NAMALWA (cell line): Measurements from ENCODE around the gene ZNF728.
"Not testable (repeated sequence)": the region's sequence is repeated elsewhere in the genome, so short reads cannot be mapped to it uniquely, and the experiment has no call there.

Experiments
- DNase-seq: peaks from one replicate; pipeline ENCODE4 v3.0.0-alpha.2; 2015; ENCODE audit warnings: low spot score

The ZNF728 gene

DNA sequence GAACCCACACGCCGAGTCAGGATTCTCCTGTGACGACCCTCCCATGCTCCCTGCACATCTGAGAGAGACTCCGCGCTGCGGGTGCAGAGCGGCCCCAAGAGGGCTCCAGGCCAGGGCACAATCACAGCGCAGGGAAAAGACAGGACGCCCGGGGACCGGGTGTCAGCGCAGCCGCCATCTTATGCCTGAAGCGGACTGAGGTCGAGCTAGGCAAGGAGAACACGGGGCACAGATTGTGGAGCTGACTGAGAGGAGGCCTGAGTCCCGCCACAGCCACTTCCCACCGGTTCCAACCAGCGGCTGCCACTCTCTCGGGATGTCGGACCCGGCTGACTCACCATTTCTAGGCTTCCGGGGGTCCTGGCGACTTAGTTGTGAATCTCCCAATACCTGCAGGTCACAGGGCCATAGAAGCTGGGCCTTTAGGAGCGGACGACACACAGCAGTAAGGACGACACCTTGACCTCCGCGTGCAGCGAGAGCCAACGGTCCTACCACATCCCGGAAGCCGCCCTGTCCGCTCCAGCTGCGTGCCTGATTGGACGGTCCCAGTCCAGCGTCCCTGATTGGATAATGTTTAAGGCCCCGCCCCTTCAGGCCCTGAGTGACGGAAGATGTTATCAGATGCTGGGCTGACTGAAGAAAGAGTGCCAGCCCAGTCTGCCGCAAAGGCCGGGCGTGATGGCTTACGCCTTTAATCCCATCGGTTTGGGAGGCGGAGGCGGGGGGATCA lies at the start of gene ZNF728:
Gene ZNF728, minus strand, starts transcription at position 487 of the 733 bp plus-strand sequence. Its CDS starts 146 bp downstream, at position 341.
- no peak for DNase-seq

DNA sequence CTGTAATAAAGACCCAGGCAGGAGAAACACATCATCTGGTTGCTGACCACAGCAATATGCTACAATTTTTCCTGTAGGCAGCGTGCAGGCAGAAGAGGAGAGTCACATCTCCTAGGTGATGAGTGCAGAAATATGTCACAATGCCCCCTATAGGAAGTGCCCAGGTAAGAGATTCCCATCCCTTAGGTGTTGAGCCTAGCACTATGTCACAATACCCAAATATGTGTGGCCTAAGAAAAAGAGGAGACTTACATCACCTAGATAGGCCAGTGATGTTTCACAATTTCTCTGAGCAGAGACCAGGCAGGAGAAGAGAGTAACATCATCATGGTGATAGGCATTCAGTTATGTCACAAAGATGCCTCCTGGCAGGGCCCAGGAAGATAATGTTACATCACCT lies 49.4 kb upstream of the ZNF728 start:
- no peak for DNase-seq

DNA sequence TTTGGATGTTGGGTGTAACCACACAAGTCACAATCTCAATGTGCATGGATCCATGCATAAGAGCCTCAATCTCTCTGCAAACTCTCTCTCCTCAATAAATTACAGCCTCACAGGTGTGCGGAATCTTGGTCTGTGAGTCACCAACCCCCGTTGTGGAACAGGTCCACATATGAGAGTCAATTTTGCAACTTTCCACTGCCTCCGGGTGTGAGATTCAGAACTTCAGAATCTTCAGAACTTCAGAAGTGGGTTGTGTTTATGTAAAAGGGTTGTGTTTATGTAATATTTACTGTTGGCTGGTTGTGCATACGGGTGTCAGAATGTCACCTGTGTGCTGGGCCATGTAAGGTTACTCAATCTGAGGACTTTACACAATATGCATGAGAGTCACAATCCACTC lies 46.3 kb upstream of the ZNF728 start:
- no peak for DNase-seq

DNA sequence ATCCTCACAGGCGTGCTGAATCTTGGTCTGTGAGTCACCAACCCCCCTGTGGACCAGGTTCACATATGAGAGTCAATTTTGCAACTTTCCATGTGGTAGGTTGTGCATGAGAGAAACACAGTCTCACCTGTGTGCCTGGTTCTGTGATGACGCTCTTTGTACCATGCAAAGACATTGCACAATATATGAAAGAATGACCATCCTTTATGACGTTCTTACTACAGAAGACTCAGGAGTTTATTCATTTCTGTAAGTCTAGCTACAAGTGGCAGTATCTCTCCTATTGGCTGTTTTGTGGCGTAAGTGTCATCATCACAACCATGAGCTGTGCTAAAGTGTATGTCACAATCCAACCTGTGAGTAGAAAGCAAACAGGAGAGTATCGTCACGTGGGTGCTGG lies 43.8 kb upstream of the ZNF728 start:
- DNase-seq, result no peak

DNA sequence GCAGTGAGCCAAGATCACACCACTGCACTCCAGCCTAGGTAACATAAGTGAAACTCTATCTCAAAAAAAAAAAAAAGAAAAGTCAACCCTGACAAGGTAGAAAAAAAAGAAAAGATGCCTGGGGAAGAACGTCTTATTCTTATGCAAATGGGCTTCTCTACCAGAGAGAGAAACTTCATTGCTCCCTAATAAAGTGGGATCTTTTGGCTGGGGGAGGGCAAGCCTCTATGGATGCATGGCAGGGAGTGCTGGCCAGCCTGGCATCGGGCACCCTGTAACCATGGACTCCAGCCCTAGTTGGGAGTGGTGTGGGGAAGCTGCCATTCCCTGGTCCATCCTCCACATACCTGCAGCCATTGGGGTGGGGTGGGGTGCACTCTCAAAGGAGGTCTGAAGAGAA lies 30.7 kb upstream of the ZNF728 start:
- no peak for DNase-seq

DNA sequence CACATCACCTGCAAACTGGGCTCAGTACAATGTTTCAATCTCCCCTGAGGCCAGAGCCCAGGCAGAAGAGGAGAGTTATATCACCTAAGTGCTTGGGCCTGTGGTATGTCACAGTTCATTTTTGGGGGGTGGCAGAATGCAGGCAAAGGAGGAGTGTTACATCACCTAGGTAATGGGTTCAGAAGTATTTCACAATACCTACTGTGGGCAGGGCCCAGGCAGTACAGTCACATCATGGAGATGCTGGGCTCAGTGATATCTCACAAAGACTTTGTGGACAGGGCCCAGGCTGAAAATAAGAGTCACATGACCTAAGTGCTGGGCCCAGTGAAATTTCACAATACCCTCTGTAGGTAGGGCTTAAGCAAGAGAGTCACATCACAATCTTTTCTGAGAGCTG lies 12.7 kb upstream of the ZNF728 start:
- DNase-seq, result no peak

DNA sequence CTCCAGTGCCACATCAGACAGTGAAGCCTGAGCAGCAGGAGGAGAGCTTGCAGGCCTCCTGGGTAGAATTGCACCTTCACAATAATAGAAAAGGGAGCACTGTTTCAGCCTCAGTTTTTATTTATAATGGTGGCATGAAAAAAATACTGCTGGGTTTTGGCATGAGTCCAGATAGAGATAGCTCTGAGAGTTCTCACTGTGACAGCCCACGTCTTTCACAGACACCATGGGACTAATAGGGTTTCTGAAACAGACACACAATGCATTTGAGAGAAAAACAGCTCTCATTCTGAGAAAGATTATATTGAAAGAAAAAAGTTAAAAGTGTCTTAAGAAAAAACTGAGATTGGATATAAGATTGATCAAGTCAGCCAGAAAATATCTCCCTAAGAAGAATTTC lies 8.0 kb downstream of the ZNF728 start:
- DNase-seq, result not testable (repeated sequence)

DNA sequence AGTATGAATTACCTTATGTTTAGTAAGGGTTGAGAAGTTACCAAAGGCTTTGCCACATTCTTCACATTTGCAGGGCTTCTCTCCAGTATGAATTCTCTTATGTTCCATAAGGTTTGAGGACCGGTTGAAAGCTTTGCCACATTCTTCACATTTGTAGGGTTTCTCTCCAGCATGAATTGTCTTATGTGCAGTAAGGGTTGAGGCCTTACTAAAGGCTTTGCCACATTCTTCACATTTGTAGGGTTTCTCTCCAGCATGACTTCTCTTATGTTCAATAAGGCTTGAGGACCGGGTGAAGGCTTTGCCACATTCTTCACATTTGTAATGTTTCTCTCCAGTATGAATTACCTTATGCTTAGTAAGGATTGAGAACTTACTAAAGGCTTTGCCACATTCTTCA lies 26.7 kb downstream of the ZNF728 start:
- DNase-seq, result no peak

DNA sequence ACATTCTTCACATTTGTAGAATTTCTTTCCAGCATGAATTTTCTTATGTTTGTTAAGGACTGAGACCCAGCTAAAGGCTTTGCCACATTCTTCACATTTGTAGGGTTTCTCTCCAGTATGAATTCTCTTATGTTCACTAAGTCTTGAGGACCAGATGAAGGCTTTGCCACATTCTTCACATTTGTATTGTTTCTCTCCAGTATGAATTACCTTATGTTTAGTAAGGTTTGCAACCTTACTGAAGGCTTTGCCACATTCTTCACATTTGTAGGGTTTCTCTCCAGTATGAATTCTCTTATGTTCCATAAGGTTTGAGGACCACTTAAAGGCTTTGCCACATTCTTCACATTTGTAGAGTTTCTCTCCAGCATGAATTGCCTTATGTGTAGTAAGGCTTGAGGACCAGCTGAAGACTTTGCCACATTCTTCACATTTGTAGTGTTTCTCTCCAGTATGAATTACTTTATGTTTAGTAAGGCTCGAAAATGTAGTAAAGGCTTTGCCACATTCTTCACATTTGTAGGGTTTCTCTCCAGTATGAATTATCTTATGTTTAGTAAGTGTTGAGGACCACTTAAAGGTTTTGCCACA lies 27.3 kb downstream of the ZNF728 start:
- DNase-seq, result not testable (repeated sequence)

DNA sequence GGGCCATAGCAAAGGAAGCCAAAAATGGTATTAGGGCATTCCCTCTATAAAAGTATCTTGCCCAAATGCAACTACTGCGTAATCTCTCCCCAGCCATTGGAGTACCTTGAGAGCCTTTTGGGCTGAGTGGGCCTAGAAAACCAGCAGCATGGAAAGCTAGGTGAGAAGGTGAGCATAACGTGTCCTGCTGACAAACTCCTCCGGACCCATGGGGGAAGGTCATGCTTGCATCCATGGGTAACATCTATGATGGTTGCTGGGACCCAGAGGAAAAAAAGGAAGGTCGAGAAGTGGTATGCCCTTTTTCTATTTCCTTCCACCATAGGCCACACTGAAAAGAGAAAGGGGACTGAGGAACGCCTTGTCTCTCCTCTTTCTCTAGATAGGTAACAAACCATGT lies 57.4 kb downstream of the ZNF728 start:
- peak; percentile 3 for DNase-seq

DNA sequence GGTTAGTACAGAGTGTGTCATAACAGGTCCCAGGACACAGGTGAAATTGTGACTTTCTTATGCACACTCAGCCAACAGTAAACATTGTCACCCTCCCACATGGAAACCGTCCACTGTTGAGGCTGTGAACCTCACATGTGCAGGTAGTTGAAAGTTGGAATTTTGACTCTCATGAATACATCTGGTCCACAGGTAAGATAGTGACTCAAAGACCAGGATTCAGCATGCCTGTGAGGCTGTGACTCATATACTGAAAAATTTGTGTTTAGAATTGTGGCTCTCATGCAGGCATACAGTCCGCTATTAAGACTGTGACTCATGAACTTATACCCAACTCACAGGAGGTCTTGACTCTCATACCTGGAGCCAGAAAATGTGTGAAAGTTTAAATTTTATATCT lies 67.8 kb downstream of the ZNF728 start:
- DNase-seq, result no peak

DNA sequence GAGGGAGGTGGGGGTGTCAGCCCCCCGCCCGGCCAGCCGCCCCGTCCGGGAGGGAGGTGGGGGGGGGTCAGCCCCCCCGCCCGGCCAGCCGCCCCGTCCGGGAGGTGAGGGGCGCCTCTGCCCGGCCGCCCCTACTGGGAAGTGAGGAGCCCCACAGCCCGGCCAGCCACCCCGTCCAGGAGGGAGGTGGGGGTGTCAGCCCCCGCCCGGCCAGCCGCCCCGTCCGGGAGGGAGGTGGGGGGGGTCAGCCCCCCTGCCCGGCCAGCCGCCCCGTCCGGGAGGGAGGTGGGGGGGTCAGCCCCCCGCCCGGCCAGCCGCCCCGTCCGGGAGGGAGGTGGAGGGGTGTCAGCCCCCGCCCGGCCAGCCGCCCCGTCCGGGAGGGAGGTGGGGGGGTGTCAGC lies 75.4 kb downstream of the ZNF728 start:
- not testable (repeated sequence) for DNase-seq

DNA sequence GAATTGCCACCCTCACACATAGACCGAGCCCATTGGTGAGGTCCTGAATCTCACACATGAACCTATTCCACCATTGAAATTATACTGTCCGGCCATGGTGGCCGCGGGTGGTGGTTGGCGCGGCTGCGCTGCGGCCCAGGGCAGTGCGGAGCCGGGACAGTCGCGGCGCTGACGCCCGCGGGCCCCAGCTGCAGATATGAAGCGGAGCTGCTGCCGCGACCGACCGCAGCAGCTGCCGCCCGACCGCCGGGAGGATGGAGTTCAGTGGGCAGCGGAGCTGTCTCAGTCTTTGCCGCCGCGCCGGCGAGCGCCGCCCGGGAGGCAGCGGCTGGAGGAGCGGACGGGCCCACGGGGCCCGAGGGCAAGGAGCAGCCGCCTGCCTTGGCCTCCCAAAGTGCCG lies 77.8 kb downstream of the ZNF728 start:
- not testable (repeated sequence) for DNase-seq
